NCI-H146 (cell line): ENCODE measurements around the gene RIN3.

Source experiments
- DNase-seq: peaks from one replicate; lab custom pipeline; 2025; lab: John Stamatoyannopoulos, UW

The RIN3 gene

DNA sequence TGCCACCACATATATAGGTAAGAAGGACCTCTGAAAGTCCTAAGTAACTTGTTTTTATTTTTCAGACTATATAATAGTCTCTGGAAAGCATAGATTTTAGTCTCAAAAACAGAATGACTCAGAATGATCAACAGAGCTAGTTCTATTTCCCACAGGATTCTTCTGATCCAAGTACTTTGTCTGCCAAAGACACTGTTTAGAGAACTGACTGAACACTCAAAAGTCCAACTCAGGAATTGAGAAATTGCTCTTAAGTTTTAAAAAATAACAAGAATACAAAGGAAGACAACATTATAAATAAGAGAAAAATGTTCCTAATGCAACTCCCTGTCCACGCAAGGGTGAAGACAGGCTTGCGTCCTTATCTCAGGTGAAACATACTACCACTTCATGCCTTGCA lies 205.8 kb downstream of the RIN3 start:
- no peak for DNase-seq

DNA sequence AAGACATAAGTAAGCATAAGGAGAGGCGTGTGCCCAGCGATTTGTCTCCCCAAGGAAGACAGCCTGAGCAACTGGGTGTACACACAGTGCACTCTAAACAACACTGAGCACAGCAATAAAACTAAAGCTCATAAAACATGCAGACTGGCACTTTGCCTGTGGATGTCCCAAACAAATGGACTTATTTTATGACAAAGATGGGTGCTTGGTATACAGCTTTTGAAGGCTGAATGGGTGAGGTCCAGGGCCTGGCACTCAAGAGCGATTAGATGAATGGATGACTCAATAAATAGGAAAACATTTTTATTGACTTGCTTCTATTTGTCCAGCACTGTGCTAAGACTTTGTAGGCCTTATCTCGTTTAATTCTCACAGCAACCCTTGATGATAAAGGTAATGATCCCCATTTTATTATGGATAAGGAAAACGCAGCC lies 206.3 kb downstream of the RIN3 start:
- DNase-seq = no peak

DNA sequence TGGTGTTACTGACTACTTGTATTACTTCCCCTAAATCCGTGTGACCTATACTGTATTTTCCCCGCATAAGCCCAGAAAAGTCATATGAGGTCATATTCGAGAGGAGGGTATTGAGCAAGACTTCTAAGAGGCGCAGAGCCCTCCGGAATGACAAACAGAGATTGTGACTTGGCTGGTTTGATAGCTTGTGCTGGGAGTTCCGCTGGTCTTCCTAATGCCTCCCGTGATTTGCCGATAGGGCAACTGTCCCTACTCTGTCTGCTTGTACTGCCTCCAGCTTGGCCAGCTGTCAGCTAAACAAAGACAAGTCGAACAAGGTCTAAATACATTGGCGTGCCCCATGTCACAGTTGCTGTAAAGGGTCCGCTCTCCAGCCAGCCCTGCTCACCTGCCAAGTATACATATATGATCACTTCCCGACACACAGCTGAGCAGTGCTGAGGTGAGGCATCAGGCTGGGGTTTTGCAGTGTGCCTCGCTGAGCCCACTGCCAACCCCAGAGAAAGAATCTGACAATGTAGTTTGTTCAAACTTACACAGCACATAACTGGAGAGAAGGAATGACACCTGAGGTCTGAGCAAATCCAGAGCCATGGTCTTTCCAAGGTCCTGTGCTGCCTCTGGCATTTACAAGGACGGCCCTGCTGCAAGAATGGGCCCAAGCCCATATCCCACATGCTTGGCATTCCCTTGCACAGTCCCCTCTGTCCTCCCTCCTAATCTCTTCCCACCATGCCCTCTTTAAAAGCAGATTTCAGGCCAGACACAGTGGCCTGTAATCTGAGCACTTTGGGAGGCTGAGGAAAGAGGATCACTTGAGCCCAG lies 211.1 kb downstream of the RIN3 start:
- no peak for DNase-seq

DNA sequence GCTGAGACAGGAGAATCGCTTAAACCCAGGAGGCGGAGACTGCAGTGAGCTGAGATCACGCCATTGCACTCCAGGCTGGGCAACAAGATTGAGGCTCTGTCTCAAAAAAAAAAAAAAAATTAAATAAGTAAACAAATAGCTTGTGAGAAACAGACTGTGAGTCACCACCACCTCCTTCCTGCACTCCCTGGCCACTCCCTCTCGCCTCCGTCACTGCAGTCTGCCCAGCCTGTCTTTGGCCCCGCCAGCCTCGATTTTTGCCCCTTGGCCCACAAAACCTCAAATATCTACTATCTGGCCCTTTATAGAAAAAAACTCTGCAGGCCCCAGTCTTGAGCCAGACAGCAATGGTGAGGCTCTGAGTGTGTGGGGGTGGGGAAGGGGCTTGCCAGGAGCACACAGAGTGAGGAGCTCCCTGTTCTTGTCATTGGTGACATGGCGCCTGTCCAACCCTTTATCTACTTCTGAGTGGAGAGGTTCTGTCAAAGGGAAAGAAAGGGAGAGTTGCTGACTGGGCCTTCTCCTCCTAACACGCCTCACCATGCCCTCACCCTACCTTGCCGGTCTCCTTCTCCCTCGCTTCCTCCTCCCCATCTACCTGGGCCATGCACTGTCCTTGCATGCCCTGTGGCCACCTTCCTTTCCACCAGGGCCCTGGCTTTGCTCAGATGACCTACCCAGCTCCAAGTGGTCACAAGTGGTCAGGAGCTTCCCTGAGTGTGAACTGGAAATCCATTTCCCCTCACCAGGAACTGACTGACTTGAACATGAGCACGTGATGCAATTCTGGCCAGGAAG lies 212.8 kb downstream of the RIN3 start:
- DNase-seq = no peak

DNA sequence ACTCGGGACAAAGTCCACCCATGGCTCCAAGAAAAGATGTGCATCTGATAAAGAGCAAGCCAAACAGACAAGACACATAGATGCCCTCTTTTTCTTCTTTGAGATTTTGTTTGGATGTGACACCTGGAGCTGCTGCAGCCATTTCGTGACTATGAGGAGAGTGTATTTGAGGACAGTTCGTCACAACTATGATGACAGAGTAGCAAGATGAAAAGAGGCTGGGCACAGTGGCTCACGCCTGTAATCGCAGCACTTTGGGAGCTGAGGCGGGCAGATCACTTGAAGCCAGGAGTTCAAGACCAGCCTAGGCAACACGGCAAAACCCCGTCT lies 213.3 kb downstream of the RIN3 start:
- no peak for DNase-seq

DNA sequence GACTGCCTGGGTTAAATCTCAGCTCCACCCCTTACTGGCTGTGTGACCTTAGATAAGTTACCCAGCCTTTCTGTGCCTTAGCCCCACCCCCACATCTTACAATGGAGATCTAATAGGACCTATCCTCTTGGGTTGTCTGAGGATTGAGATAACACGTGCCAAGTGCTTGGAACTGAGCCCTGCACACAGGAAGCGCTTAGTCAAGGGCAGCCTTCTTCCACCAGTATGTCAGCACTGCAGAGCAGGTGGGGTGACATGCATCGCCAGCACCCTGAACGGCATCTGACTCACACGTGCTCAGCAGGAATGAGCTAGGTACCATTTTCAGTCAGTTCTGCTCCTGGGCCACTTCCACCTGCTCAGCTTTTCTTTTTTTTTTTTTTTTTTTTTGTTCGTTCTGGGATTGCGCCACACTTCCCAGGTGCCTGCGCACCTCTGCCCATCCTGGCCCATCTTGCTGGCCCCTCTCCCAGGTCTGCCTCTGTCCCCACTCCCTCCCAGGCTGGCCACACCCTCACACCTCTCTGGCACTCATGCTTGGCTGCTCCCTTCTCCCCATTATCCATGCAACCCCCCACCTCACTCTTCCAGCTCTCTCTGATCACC lies 215.3 kb downstream of the RIN3 start:
- DNase-seq = peak; percentile 19

DNA sequence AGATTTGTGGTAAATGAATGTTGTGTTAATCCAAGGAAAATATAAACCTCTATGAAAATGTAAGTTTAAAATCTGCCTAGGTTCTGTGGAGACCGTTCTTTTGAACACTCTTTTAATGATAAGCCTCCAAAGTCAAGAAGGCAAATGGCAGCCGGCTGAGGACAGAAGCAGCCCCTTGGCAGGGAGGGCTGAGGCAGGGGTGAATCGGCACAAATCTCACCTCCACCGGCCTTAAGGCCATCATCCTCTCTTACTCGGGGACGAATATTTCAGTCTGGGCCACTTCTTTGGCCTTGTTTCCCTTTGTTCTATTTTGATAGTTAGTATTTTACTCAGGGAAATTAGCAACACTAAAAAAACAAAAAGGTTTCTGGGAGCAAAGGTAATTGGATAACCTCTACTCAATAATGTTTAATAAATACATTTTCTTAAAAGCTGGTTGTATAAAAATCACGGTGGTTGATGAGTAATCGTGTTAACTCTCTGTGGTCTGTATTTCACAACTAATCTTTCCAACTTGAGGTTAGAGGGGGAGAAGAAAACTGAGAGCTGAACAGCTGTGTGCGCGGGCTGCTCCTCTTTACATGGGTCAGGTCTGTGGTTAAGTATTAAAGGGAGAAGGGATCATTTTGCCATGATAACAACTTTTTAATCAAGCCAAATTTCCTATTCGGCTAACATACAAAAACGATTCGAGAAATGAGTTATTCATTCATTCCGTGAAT lies 216.2 kb downstream of the RIN3 start:
- DNase-seq = no peak

DNA sequence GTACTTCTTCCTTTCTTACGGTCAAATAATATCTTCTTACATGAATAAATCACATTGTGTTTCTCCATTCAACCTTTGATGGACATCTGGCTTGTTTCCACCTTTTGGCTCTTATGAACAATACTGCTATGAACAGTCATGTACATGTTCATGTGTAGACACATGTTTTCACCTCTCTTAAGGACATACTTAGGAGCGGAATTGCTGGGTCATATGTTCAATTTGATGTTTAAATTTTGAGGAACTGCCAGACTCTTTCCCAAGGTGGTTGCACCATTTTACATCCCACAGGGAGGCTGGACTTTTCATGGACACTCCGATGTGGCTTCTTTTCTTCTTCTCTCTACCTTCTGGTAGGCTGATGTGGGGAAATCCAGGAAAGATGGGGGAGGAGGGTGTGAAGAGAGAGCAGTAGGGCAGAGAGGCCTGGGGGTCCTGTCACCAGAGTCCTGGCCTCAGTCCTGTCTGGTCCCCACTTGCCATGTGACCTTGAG lies 218.1 kb downstream of the RIN3 start:
- no peak for DNase-seq

DNA sequence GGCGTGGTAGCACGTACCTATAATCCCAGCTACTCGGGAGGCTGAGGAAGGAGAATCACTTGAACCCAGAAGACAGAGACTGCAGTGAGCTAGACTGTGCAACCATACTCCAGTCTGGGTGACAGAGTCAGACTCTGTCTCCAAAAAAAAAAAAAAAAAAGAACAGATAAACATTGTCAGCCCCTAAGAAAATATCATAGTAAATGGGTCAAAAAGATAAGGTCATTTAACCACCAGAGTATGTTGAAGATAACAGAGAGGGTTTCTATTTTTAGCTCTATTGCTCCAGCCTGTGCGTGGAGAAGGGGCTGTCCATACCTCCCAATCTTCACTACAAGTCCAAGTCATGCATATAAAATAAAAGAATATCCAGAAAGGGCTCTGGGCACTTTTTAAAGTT lies 219.4 kb downstream of the RIN3 start:
- DNase-seq = no peak

DNA sequence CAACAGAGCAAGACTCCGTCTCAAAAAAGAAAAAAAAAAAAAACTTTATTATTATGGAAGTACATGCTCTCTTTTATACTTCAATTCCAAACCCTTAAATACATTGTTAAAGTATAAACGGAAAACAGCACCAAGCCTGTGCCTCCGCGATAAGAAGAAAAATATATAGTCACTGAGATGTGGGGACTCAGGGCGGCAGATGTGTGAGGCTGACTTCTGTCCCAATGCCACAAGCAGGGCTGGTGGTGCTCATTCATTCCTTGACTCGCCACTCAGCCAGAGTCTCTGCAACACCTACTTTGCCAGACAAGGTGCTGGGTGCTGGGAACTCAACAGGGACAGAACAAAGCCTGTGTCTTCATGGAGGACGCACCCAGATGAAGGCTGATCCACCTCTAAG lies 221.0 kb downstream of the RIN3 start:
- DNase-seq = no peak

DNA sequence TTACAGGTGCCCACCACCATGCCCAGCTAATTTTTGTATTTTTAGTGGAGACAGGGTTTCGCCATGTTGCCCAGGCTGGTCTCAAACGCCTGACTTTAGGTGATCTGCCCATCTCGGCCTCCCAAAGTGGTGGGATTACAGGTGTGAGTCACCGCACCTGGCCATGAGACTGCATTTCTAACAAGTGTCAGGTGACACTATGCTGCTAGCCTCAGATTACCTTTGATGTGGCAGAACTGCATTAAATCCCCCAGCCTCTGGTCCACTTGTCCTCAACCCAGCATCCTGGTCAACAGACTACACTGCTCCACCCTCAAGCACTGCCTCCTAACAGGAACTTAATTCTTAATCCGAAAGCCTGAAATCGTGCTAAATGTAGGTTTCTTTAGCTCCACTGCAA lies 221.8 kb downstream of the RIN3 start:
- DNase-seq = no peak

DNA sequence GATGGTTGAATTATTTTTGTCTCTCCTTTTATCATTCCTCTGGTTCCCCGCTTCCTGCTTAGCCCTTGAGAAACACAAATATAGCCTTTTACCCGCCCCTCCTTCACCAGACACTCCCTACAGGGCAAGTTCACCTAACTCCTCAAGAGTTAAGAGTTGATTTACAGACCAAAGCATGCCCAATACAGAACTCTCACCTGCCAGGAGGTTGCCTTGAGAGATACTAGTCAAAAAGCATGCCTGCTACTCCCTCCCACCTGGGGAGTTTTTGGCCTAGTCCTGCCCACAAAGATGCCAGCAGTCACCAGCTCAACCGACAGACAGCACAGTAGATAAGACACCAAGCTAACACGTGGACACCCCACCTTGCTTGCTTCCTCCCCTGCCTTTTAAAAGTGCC lies 223.6 kb downstream of the RIN3 start:
- DNase-seq = no peak

DNA sequence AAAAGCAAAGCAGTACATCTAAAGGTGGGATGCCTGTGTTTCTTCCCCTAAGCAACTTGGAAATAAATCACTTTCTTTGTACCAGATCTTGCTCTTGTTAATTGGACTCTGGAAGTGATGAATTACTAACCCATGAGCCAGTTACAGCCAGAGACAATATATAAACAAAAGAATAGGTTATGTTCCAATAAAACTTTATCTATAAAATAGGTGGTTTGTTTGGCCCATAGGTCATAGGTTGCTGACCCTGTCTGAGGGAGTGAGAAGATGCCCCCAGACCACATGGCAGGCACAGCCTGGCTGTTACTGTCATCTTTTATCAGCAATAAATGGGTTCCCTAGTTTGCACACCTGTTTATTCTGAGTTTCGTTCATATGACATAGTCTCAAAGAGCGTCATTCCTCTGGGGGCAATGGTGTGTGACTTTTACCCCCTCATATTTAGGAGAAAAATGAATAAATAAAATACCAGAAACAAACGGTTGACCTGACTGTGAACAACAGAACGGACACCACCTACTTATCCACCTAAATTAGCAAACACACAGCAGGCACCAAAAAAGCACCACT lies 224.1 kb downstream of the RIN3 start:
- DNase-seq = no peak
